ENCODE measurements around the gene EPB41L4A.

DNA sequence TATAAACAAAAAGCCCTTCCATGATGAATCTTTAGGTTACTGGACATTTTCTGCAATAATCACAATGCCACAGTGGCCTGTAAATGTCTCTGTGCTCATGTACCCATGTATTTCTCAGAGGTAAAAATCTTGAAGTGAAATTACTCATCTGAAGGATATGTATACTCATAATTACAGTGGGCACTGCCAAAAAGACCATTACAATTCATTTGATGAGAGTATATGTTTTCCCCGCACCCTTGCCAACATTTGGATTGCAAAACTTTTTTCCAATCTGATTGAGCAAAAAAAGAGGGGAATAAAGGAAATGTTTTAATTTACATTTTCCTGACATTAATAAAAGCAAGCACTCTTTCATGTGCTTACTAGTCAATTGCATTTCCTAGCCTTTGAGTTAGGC is 110.5 kb downstream of the EPB41L4A start:
- TF ChIP-seq, protein P1, sequence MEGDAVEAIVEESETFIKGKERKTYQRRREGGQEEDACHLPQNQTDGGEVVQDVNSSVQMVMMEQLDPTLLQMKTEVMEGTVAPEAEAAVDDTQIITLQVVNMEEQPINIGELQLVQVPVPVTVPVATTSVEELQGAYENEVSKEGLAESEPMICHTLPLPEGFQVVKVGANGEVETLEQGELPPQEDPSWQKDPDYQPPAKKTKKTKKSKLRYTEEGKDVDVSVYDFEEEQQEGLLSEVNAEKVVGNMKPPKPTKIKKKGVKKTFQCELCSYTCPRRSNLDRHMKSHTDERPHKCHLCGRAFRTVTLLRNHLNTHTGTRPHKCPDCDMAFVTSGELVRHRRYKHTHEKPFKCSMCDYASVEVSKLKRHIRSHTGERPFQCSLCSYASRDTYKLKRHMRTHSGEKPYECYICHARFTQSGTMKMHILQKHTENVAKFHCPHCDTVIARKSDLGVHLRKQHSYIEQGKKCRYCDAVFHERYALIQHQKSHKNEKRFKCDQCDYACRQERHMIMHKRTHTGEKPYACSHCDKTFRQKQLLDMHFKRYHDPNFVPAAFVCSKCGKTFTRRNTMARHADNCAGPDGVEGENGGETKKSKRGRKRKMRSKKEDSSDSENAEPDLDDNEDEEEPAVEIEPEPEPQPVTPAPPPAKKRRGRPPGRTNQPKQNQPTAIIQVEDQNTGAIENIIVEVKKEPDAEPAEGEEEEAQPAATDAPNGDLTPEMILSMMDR (IDR thresholded peaks at IDR 0.05; ENCODE audit: low read length) = no peak
- no peak for TF ChIP-seq EZH2 (optimal IDR thresholded peaks at IDR 0.05; ENCODE audit: low read depth, low read length)
